HG02610 (cell line): ENCODE data around the gene NKAIN1.
"Not testable (repeated sequence)": the region's sequence is repeated elsewhere in the genome, so short reads cannot be mapped to it uniquely, and the experiment has no call there.

ENCODE experiments used
- ATAC-seq: cut with Tn5 transposase; IDR thresholded peaks from one replicate; pipeline ENCODE4 v1.9.1; 2021; ENCODE audit warnings: mild to moderate bottlenecking, moderate library complexity; ENCODE audit not compliant: unreplicated experiment

The NKAIN1 gene

DNA sequence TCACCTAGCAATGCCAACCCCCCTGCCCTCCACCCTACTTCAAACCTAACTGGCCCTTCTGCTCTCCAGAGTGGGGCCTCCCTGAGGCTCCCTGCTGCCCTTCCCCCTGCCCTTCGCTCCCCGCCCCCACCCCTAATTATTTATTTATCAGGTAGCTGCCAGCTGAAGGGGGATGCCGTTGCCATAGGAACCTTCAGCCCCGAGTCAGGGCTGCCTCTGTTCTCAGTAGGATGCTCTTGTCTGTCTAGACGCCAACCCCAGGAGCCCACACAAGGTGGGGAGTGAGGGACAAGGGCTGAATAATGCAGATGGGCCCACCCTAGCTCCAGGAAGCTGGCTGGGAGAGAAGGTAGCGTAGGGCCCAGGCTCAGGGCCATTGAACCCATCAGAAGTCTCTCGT, 41.1 kb downstream of the NKAIN1 start:
- ATAC-seq = no peak

DNA sequence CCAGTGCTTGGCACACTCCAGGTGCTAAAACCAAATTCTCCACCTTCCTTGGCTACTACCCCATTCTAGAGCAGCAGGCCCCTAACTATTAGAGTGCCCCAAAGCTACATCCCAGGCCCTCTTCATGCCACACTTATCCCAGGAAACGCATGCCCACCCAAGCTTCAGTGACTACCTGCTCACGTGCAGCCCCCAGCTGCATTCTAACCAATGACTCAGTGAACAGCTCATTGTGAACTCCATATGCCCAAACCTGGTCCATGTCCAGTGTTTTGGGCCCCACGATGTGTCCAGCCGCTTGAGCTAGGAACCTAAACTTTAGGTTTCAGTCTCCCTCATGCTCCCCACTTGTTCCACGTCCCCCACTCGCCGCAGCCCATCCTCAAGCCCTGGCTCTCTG, 41.5 kb downstream of the NKAIN1 start:
- no peak for ATAC-seq

DNA sequence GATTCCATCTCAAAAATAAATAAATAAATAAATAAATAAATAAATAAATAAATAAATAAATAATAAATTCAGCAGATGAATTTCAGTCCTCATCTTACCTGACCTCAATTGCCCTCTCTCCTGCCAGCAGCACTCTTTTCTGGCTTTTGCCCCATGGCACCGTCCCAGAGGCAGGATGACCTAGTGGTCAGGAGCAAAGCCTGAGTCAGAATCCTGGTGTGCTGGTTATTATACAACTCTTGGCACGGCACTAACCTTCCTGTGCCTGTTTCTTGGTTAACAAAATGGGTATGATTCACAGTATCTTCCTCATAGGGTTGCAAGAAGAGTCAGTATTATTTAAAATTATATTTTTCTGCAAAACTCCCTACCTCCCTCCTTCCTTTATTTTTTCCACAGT, 43.0 kb downstream of the NKAIN1 start:
- no peak for ATAC-seq

DNA sequence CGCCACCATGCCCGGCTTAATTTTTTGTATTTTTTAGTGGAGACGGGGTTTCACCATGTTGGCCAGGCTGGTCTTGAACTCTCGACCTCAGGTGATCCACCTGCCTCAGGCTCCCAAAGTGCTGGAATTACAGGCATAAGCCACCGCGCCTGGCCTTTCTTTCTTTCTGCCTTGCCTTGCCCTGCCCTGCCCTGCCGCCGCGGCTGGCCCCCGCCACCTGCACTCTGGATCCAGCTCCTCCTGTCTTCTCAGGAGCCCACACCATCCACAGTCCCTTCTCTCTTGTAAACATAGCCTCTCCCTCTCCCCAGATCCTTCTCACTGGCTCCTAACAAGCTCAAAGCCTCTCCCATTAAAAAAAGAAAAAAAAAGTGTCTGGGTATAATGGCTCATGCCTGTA, 44.4 kb downstream of the NKAIN1 start:
- not testable (repeated sequence) for ATAC-seq

DNA sequence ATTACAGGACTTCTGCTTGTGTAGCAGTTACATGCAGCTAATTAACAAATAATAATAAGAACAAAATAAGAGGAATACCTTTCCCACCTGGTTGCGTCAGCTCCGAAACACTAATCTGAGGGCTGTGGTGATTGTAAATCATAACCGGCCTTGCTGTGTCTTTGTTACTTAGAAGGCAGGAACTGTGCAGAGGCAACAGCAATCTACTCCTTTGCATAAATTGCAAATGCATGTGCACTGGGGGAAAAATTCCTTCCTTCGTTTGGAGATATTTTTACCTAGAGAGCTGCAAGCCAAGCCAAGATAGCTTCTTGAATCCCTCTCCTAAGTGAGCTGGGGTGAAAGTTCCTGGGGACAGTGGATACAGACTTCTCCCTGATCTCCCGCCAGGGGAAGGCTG, 46.0 kb downstream of the NKAIN1 start:
- ATAC-seq = no peak

DNA sequence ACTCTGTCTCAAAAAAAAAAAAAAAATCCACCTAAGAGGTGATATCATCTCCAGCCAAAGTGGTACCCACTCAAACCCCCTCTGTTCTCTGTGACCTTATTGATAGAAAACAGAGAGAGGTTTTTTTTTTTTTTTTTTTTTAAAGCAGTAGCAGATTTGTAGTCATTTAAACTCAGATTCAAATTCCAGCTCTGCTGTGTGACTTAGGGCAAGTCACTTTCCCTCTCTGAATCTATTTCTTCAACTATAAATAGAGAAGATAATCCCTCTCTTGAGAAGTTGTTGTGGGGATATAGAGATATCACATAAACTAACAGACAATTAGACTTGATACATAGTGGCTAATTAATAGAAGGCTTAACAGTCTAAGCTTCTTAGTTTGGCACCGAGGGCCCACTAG, 48.4 kb downstream of the NKAIN1 start:
- ATAC-seq = no peak

DNA sequence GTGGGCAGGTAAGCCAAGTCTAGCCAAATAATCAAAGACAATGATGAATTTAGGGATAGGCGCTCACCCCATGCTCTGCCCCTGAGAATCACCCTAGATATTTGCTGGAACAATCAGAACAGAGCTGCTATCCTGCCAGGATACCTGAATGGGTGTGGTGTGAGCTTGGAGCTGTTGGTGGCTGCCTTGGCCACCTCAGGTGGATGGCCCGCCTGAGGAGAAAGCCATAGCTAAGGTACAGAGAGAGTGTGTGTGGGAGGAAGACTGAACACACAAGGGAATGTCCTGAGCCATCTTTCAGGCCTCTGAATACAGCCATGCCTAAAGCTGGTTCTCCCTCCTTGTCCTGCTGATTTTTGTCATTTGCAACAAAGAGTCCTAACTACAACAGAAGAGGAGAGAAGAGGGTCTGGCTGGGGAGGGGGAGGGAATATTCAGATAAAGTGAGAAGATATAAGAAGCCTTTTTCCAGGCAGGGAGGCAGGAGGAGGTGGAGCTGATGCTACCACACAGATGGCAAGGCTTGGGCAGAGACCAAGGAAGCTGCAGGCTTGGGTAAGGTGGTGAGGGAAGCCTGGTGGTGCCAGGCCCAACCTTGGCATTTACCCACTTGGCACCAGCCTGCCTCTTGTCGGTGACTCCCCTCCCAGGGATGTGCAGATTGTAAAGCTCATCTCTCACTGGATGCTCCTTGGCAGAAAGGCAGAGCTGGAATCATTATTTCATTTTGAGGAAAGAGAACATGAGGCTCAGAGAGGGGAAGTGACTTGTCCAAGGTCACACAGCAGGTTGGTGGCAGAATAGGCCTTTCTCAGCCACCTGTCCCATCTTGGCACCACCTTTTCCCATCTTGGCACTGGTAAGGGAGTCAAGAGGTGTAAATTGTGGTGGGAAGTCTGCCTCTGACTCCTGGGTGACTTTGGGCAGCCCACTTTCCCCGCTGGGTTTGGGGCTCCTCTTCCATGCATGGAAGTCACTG, 49.7 kb downstream of the NKAIN1 start:
- ATAC-seq = no peak

DNA sequence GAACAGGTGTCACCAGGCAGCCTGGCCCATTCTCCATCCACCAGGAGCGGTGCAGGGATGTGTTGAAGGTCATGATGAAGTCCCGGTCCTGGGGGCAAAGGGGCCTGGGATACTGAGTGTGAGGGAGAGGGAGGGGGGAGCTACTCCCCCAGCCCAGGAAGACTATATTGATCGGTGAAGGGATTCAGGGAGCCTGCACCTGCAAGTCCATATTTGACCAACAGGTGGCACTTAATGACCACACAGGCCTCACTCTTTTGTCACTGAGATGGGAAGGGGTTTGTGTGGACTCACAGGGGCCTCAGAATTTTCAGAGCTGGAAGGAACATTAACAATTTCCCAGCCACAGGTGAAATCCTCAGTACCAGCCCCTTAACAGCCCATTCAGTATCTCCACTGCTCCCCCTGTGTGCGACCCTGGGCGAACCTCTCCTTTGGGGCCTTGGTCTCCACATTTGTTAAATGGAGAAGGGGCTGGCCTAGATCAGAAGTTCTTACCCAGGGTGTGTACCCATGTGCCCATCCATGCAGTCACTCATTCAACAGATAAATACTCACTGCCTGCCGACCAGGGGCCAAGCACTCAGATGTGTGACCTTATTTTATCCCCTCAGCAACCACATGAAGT, 55.6 kb downstream of the NKAIN1 start:
- ATAC-seq = no peak

DNA sequence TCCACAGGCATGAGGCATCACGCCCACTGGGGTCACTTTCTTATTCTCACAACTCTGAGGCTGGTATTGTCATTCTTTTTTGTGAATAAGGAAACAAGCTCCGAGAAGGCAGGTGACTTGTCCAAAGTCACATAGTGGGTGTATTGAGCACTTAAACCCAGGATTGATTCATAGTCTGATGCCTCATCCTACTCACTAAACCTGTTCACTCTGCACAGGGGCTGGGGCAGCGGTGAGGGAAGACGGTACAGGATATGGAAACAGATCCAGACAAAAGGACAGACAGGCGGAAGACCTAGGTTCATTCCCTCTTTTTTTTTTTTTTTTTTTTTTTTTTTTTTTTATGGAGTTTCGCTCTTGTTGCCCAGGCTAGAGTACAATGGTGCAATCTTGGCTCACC, 56.6 kb downstream of the NKAIN1 start:
- no peak for ATAC-seq

DNA sequence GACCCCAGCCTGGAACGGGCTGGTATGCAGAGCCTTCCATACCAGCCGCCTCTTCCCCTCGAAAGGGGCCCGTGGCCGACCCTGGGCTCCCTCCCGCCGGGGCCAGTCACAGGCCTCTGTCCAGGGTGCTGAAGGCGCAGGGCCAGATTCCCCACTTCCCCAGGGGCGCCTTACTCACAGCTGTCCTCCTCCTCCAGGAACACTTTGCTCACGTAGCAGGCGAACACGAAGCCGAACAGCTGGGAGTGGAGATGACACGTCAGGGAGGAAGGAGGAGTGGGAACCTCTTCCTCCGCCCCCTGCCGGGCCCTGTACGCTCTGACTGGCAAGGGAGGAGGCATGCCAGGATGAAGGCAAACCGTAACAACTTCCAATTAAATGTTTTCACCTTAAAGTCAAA, 57.3 kb downstream of the NKAIN1 start:
- no peak for ATAC-seq

DNA sequence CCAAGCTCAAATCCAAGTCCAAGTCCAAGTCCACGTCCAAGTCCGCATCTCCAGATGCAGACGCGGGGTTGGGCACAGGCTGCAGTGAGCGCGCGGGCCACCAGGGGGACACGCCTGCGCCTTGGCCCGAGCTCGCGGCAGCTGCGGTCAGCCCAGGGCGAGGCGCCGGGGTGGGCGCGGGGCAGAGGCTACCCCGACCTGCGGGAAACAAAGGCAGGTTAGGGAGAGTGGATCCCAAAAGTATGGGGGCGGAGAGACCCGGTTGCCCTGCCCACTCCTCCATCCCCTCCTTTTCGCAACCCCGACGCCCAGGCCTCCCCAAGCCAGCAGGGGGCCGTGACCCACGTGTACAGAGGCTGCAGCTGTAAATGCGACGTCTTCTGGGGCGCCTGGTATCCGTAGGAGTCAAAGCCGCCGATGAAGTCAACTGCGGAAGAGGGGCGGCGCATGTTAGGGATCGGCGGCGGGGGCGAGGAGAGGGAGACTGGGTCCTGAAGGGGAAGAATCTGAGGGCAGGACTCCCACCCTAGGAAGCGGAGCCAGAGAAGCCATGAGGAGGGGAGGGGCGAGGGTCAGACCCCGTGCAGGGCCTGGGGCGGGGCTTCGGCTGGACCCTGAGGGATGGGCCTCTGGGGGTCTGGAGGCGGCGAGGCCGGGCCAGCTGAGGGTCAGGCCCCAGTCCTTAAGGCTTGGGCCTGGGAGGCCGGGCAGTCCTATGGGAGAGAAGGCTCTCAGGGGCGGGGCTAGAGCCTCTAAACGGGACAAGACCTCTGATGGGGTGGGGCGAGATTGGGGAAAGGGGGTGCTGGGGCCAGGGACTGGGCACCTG, 58.0 kb downstream of the NKAIN1 start:
- no peak for ATAC-seq

DNA sequence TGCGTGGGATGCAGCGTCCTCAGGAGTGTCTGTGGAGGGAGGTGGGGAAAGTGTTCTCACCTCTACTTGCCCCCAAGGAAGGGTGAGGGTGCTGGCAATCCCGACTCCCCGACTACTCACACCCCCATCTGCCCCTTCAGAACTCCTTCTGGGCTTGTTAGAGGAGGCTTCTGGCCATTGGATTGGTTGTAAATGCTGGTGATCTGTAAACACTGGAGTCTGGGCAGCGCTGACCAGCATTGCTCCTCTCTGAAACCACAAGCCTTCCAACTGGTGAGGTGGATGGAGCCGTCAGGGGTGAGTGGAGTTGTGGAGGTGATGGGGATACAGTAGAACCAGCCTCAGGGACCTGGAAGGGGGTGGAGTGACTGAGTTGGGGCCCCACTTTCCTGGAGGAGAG, 59.3 kb downstream of the NKAIN1 start:
- no peak for ATAC-seq

DNA sequence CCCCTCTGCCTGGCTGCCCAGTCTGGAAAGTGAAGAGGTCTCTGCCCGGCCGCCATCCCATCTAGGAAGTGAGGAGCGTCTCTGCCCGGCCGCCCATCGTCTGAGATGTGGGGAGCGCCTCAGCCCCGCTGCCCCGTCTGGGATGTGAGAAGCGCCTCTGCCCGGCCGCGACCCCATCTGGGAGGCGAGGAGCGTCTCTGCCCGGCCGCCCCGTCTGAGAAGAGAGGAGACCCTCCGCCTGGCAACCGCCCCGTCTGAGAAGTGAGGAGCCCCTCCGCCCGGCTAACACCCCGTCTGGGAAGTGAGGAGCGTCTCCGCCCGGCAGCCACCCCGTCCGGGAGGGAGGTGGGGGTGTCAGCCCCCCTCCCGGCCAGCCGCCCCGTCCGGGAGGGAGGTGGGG, 63.4 kb downstream of the NKAIN1 start:
- ATAC-seq = not testable (repeated sequence)

DNA sequence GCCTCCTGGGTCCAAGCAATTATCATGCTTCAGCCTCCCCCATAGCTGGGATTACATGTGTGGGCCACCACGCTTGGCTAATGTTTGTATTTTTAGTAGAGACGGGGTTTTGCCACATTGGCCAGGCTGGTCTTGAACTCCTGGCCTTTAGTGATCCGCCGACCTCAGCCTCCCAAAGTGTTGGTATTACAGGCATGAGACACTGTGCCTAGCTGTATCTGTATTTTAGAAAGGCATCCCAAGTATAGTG, 69.3 kb downstream of the NKAIN1 start:
- no peak for ATAC-seq

DNA sequence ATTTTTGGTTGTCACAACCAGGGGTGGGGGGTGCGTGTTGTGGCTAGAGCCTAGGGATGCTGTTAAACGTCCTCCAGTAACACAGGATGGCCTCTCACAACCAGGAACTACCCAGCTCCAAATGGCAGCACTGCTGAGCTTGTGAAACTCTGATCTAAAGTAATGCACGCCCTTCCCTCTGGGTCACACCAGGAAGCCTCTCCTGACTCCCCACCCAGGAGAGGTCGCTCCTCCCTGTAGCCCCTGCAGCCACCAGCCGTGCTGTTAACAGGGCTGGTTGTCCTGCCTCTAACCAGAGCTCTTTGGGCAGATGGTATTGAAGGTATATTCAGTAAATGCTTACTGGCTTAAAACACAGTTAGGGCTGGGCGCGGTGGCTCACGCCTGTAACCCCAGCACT, 73.2 kb downstream of the NKAIN1 start:
- ATAC-seq = no peak

DNA sequence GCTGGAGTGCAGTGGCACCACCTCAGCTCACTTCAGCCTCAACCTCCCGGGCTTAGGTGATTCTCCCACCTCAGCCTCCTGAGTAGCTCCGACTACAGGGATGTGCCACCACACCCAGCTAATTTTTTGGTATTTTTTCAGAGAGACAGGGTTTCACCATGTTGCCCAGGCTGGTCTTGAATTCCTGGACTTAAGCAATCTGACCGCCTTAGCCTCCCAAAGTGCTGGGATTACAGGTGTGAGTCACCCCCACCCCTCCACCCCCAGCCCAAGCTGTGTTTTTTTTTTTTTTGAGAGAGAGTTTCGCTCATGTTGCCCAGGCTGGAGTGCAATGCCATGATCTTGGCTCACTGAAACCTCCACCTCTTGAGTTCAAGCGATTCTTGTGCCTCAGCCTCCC, 75.4 kb downstream of the NKAIN1 start:
- no peak for ATAC-seq

DNA sequence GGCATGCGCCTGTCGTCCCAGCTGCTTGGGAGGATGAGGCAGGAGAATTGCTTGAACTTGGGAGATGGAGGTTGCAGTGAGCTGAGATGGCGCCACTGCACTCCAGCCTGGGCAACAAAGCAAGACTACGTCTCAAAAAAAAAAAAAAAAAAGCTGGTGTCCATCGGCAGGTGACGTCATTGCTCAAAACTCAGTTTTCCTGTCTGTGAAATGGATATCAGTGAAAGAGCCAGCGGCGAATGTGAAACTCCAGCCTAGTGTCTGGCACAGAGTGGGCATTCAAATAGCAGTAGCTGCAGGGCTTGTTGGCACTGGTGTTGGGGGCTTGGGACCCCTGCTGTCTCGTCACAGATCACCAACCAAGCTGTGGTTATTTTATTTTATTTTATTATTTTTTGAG, 75.8 kb downstream of the NKAIN1 start:
- no peak for ATAC-seq

DNA sequence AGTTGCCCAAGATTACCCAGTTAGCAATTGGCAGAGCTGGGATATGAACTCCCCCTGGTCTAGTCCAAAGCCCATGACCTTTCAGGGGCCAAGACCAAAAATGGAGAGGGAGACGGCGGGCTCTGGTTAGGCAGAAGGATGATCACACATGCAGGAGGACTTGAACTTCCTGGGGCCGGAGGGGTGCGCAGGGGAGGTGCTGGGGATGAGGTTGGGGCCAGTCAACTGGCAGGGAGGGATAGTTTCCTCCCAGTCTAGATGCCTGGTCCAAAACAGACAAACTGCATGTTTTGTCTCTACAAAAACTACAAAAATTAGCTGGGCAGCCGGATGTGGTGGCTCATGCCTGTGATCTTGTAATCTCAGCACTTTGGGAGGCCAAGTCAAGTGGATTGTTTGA, 78.1 kb downstream of the NKAIN1 start:
- ATAC-seq = no peak

DNA sequence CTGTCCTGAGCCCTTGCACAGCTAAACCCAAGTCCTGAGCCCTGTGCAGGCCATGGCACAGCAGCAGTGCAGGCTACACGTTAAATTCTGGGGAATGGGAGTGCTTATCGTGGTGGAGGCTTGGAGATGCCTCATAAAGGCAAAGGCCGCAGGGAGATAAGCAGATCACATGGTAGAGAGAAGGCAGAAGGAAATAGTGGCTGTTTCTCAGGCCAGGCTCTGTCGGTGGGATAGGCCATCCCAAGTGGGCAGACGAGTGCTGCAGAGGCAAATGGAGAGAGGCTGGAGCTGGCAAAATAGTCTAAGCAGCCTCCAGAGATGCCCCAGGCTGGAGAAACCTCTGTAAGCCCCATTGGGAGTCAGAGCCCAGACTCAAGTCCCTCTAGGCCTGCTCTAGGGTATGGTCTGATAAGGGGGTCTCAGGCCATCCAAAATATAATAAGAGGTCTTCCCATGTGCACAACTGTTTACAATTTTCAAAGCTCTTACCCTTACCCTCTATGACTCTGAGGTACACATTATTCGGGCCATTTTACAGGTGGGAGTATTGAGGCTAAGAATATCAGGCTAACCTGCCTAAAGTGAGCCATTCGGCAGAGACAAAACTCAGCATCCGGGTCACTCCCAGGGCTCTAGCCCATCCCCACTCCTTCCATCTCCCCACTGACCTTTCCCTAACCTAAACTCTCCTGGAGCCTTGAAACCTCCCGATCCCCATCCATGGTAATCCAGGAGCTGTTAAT, 79.6 kb downstream of the NKAIN1 start:
- ATAC-seq = no peak

DNA sequence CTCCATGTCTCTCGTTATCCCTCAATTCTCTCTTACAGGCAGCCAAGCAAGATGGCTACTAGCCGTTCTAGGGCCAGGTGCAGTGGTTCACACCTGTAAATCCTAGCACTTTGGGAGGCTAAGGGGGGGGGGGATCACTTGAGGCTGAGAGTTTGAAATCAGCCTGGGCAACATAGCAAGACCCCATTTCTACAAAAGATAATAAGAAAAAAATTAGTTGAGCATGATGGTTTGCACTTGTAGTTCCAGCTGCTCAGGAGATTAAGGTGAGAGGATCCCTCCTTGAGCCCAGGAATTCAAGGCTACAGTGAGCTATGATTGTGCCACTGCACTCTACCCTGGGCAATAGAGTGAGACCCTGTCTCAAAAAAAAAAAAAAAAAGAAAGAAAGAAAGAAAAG, 80.4 kb downstream of the NKAIN1 start:
- ATAC-seq = no peak

DNA sequence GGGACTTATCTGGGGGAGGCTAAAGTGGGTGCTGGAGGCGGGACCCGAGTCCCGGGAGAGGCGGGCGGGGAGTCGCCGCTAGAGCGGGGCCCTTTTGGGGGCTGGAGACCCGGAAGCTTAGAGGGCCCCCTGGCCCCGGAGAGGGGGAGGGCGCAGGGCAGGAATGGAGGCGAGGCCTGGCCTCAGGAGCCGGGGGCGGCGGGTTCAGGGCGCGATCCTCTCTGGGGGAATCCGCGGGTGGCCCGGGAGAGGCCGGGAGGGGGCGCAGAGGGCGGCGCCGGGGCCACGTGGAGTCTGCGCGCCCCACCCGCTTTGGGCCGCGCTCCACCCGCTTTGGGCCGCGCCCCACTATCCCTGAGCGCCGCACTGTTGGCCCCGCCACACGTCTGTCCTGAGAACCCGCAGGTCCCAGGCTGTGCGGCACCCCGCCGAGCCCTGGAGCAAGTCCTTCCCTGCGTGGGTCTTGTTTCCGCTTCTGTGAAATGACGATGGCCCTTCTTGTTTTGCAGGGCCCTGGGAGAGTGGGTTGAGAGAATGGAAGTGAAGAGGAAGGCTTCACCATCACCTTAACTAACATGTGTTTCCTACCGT, 84.4 kb downstream of the NKAIN1 start:
- peak; percentile 71 for ATAC-seq
